Measurements from ENCODE around the gene GPNMB.

GPNMB gene

DNA sequence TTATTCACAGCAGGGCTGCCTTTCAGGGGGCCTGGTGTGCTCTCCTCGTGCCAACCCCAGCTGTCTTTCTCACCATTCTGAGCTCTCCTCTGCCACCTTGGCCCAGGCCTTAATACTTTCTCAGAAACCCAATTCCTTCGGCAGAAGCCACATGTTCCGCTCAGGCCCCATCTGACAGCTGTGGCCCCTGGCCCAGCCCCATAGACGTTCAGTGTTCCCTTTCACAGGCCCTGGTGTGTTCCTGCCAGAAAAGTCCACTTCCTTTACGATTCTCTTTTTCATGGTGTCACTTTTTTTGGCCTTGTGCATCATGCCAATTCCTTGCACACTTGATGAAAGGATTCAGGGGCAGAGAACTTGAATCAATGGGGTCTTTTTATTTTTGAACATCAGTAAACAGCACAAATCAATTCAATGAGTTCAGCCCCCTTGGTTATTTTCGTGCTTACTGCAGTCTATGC is 15.9 kb upstream of the GPNMB start:
- DNase-seq (ENCODE audit: low read depth): no peak

DNA sequence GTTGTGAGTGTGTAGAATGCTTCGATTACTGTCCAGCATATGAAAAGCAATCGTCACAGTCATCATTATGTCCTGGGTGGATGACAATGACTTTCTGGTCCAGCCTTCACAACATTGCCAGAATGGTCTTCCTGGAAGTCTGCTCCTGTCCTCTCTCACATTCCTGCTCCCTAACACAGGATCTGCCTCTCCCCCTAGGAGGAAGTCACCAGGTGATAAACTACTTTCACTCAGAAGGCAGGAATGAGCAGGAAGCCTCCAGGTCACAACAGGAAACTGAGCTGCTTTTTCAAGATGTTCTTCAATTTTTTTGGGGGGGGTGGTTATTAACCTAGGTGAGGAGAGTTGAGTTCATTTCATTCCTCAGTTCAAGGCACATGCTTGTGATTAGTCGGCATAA is 13.6 kb upstream of the GPNMB start:
- no peak for DNase-seq (ENCODE audit: low read depth)

GRCh38 chr7:23234569-23235296 is 11.8 kb upstream of the GPNMB start:
- DNase-seq (ENCODE audit: low read depth): no peak

DNA sequence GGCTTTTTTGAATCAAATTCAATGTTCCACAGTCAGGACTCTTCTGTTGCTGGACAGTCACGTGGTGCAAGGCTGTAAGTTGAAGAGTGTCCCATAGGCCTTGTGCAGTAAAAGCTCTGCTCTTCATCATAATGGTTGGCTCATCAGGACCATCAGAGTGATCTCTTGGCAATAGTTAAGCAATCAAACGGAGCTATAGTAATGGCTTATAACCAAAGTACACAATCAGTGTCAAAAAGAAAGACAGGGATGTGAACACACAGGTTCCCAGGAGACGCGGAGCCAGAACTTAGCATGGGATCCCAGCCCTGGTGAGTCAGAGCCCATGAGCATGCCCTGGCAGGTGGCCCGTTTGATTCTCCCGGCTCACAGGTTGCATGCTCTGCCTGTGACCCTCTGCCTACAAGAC is 10.8 kb upstream of the GPNMB start:
- no peak for DNase-seq (ENCODE audit: low read depth)

DNA sequence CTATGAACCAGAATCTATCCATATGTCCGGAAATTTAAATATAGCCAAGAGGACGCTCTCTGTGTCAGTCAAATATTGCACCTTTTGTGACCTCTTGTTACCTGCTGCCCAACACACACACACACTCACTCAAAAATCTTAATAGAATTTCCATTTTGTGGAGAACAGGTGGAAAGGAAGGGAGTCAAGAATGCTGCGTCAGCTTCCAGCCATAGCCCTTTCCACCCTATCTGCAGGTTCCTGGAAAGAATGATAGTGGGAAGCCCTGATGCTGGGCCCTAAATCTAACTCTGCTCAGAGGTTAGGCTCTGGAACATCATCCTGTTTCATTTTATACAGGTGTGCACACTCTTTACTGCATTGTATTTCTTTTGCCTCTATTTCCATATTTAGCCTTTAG is 9.6 kb upstream of the GPNMB start:
- no peak for DNase-seq (ENCODE audit: low read depth)

- no peak for DNase-seq (ENCODE audit: low read depth)
Measured at GRCh38 chr7:23238983-23239652, 7.5 kb upstream of the GPNMB start.

- no peak for DNase-seq (ENCODE audit: low read depth)
Measured at GRCh38 chr7:23239698-23240097, 6.9 kb upstream of the GPNMB start.

DNA sequence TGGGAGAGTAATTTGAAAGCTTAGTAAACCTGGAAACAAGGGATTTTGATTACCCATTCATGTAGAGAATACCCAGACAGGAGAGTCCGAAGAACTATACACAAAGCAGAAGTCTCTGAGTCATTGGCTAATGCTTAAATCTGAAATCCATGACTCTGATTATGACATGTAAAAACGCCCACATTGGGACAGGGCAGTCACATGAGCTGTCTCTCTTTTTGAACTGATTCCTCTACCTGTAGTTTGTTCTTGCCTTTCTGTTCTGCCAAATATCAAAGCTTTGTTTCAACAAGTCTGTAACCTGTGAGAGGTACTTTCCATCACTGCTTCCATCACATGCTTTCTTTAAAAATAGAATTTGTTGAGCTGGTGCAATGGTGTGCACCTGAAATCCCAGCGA is 4.3 kb upstream of the GPNMB start:
- no peak for DNase-seq (ENCODE audit: low read depth)

DNA sequence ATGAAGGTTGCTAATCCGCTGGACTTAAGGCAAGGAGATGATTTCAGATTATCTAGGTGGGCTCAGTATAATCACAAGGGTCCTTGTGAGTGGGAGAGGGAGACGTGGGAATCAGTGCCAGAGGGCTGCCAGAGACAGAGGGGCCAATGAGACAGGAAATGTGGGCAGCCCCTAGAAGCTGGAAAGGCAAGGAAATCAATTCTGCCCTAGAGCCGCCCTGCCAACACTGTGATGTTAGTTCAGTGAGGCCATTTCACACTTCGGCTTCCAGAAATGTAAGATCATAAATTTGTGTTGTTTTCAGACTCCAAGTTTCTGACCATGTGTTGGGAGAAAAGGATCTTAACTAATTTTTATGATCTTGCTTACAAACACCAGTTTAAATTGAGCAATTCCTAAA is 3.6 kb upstream of the GPNMB start:
- DNase-seq (ENCODE audit: low read depth): no peak

DNA sequence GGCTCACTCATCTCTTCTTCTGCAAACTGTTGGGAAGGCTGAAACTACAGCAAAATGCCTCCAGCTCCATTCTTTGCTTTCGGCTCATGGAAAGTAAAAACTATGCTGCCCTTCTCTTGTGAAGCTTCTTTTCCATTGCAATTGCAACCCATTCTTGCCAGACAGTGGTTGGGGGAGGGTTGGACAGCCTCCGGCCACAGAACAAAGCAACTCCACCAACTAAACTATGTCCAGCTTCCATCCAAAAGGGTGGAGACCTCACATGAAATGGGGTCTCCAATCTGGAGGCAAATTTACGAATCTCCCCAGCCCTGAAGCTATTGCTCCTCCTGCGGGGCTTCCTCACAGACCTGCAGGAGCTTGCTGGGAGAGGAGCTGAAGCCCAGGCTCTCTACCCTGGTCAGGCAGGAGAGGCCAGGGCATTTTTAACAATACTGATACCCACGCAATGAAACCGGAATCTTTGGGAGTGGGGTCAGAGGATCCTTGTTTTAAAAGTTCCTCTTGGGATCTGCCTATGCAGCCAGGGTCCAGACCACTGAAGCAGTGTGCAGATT is 549 bp downstream of the GPNMB start:
- DNase-seq (ENCODE audit: low read depth): no peak

GRCh38 chr7:23247603-23248335 is 1.2 kb downstream of the GPNMB start:
- DNase-seq (ENCODE audit: low read depth): no peak

DNA sequence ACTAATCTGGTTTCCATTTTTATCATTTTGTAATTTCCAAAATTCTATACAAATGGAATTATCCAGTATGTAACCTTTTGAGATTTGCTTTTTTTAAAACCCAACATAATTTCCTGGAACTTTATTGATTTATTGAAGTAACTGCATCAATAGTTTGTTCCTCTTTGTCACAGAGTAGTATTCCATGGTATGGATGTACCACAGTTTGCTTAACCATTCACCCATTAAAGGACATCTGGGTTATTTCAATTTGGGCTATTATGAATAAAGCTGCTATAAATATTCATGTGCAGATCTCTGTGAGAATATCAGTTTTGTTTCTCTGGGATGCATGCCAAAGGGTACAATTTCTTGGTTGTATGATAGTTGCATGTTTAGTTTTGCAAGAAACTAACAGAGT is 2.9 kb downstream of the GPNMB start:
- DNase-seq (ENCODE audit: low read depth): no peak

GRCh38 chr7:23254051-23254681 is 7.6 kb downstream of the GPNMB start:
- no peak for DNase-seq (ENCODE audit: low read depth)

DNA sequence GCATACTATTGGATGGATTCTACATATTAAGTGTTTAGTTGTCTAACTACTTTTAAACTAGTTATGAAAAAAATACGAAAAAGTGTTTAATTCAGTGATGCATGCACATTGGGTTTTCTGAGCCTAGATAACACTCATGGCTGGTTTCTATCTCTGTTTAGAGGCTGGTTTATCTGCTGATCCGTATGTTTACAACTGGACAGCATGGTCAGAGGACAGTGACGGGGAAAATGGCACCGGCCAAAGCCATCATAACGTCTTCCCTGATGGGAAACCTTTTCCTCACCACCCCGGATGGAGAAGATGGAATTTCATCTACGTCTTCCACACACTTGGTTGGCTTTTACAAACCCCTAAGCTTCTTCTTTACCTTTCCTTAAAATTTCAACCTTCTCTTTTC is 10.2 kb downstream of the GPNMB start:
- no peak for DNase-seq (ENCODE audit: low read depth)

- no peak for DNase-seq (ENCODE audit: low read depth)
Measured at GRCh38 chr7:23260371-23260770, 13.8 kb downstream of the GPNMB start.

- DNase-seq (ENCODE audit: low read depth): peak; percentile 37
Measured at GRCh38 chr7:23261843-23262452, 15.4 kb downstream of the GPNMB start.

DNA sequence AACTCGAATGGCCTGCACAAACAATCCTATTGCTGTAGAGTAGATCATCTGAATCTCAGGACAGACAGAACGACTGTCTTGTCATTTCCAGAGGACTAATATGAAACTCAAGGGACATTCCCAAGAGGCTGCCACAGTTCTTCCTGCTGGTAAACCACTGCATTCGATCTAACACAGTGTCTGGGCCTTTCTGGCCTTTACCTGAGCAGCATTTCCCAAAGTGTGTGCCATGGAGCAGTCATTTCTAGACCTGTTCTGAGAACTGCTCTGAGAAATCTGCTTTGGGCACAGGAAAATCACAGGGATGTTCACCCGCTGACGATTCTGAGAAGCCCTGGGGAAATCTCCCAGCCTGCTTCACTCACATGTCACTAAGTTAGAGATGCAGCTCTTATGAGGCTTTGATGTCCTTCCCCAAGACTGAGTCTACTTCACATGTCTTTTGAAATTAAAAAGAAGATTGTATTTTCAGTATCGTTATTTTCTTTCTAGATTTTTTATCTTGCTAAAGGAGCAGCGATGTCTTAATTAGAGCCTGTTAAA is 18.4 kb downstream of the GPNMB start:
- DNase-seq (ENCODE audit: low read depth): no peak

- DNase-seq (ENCODE audit: low read depth): no peak
Measured at GRCh38 chr7:23266918-23267317, 20.3 kb downstream of the GPNMB start.

- DNase-seq (ENCODE audit: low read depth): no peak
Measured at GRCh38 chr7:23267357-23267756, 20.8 kb downstream of the GPNMB start.

DNA sequence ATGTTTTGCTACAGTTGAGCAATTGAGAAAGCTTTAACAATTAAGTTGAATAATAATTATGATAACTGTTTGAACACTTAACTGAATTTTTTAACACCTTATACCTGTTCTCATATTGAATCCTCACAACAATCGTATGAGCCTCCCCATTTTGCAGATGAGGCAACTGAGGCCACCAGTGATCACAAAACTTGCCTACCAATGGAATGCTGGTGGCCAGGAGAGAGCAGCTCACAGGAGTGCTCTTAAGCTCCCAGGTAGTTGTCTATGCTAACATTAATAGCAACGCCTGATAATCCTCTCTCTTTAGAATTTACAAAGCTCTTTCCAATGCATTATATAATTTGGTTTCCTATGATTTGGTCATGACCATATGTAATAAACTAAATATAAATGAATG is 21.6 kb downstream of the GPNMB start:
- no peak for DNase-seq (ENCODE audit: low read depth)

GRCh38 chr7:23268746-23269145 is 22.2 kb downstream of the GPNMB start:
- DNase-seq (ENCODE audit: low read depth): no peak

GRCh38 chr7:23272275-23272674 is 25.7 kb downstream of the GPNMB start:
- no peak for DNase-seq (ENCODE audit: low read depth)
